Astrocyte (in vitro differentiated cells and primary cell): ENCODE results near the gene SLC37A4. TPM values are rescaled to one million over a fixed set of nuclear protein-coding genes. Genes with fewer than 3 reads are reported as not detected.

Experiments used
- DNase-seq: peaks from one replicate; pipeline ENCODE4 v3.0.0-alpha.2; 2010; ENCODE audit warnings: low read depth
- FAIRE-seq: peaks from 2 replicates; lab custom pipeline; 2011; peaks lifted over from hg19 to GRCh38; lab: Jason Lieb, UNC
- H2AFZ ChIP-seq: 2 replicates; pipeline ENCODE4 v1.6.0; 2012; ENCODE audit warnings: low read depth, low read length, inconsistent platforms
- H3K27ac ChIP-seq: 2 replicates; pipeline ENCODE4 v1.5.1; 2011; ENCODE audit warnings: low read depth, low read length, inconsistent platforms
- H3K27me3 ChIP-seq: 2 replicates; pipeline ENCODE4 v1.6.0; 2011; ENCODE audit warnings: low read length, inconsistent platforms; ENCODE audit not compliant: insufficient read depth
- H3K36me3 ChIP-seq: 2 replicates; pipeline ENCODE4 v1.5.1; 2011; ENCODE audit warnings: low read length, inconsistent platforms; ENCODE audit not compliant: insufficient read depth
- H3K4me1 ChIP-seq: 2 replicates; pipeline ENCODE4 v1.5.1; 2011; ENCODE audit warnings: low read length, inconsistent platforms; ENCODE audit not compliant: insufficient read depth
- H3K4me2 ChIP-seq: 2 replicates; pipeline ENCODE4 v1.6.0; 2012; ENCODE audit warnings: low read length, inconsistent platforms
- H3K4me3 ChIP-seq: 2 replicates; pipeline ENCODE4 v1.5.1; 2011; ENCODE audit warnings: low read depth, mild to moderate bottlenecking, low read length, inconsistent platforms; ENCODE audit not compliant: insufficient read depth
- H3K79me2 ChIP-seq: 2 replicates; pipeline ENCODE4 v1.6.0; 2012; ENCODE audit warnings: mild to moderate bottlenecking, low read length, inconsistent platforms; ENCODE audit not compliant: insufficient read depth
- H3K9ac ChIP-seq: 2 replicates; pipeline ENCODE4 v1.6.0; 2012; ENCODE audit warnings: mild to moderate bottlenecking, low read length, inconsistent platforms
- H3K9me3 ChIP-seq: 2 replicates; pipeline ENCODE4 v1.5.1; 2012; ENCODE audit warnings: low read depth, mild to moderate bottlenecking, low read length, inconsistent platforms; ENCODE audit not compliant: insufficient read depth
- H4K20me1 ChIP-seq: 2 replicates; pipeline ENCODE4 v1.6.0; 2012; ENCODE audit warnings: low read length, inconsistent platforms; ENCODE audit not compliant: insufficient read depth
- H3K27ac Mint-ChIP-seq: one replicate; pipeline ENCODE4 v1.8.0; 2021; ENCODE audit warnings: mild to moderate bottlenecking, mixed read lengths; ENCODE audit not compliant: unreplicated experiment
- H3K27me3 Mint-ChIP-seq: one replicate; pipeline ENCODE4 v1.8.0; 2021; ENCODE audit warnings: low read depth, mixed read lengths; ENCODE audit not compliant: unreplicated experiment
- H3K36me3 Mint-ChIP-seq: one replicate; pipeline ENCODE4 v1.8.0; 2021; ENCODE audit warnings: low read depth, mixed read lengths; ENCODE audit not compliant: unreplicated experiment
- H3K4me1 Mint-ChIP-seq: one replicate; pipeline ENCODE4 v1.8.0; 2021; ENCODE audit warnings: low read depth, mixed read lengths; ENCODE audit not compliant: unreplicated experiment
- H3K4me3 Mint-ChIP-seq: one replicate; pipeline ENCODE4 v1.8.0; 2021; ENCODE audit warnings: mild to moderate bottlenecking, moderate library complexity, mixed read lengths; ENCODE audit not compliant: unreplicated experiment
- H3K9me3 Mint-ChIP-seq: one replicate; pipeline ENCODE4 v1.8.0; 2021; ENCODE audit warnings: mild to moderate bottlenecking, mixed read lengths; ENCODE audit not compliant: unreplicated experiment
- CTCF ChIP-seq: IDR thresholded peaks from 2 replicates; pipeline ENCODE4 v1.5.1; 2011; ENCODE audit warnings: low read depth, mild to moderate bottlenecking, inconsistent platforms, low read length, moderate library complexity; ENCODE audit not compliant: insufficient read depth
- EZH2 ChIP-seq: IDR thresholded peaks from 2 replicates; pipeline ENCODE4 v1.6.1; 2012; ENCODE audit warnings: mild to moderate bottlenecking, low read length, inconsistent platforms; ENCODE audit not compliant: insufficient read depth
- total RNA-seq: library from RNA; stranded (reverse); gene quantifications from 2 replicates; pipeline ENCODE4 v1.2.1, GENCODE V29; 2021

The SLC37A4 gene
- total RNA-seq, 1 donor from 2014 or later = 8.7 TPM

- no peaks in the 10 kb centered on the region for H3K9me3 Mint-ChIP-seq
- peak overlapping the region; percentile 99 for H3K4me3 Mint-ChIP-seq
- no peak overlapping the region for H3K27ac Mint-ChIP-seq
- DNase-seq = no peak
- H3K36me3 ChIP-seq = peaks cover 38% of the 10 kb centered on the region
- H3K27me3 ChIP-seq = no peaks in the 10 kb centered on the region
- TF ChIP-seq EZH2 = no peak
- TF ChIP-seq CTCF = no peak
- peaks cover 68% of the 10 kb centered on the region for H3K79me2 ChIP-seq
- peak overlapping the region; percentile 86 for H3K4me2 ChIP-seq
- H3K27me3 Mint-ChIP-seq = no peaks in the 10 kb centered on the region
- no peak overlapping the region for H3K27ac ChIP-seq
- H3K36me3 Mint-ChIP-seq = peaks cover 12% of the 10 kb centered on the region
- FAIRE-seq = no peak
- peaks cover 23% of the 10 kb centered on the region for H3K4me1 Mint-ChIP-seq
- H3K9me3 ChIP-seq = no peaks in the 10 kb centered on the region
- H2AFZ ChIP-seq = no peak overlapping the region
- H4K20me1 ChIP-seq = peaks cover 71% of the 10 kb centered on the region
- H3K4me3 ChIP-seq = peak overlapping the region; percentile 90
- H3K4me1 ChIP-seq = peaks cover 19% of the 10 kb centered on the region
- peak overlapping the region; percentile 95 for H3K9ac ChIP-seq
These were observed 14.3 kb downstream of the SLC37A4 start for GRCh38 chr11:119016216-119017009.

GRCh38 chr11:119015054-119015611 lies 15.5 kb downstream of the SLC37A4 start:
- Mint-ChIP-seq H3K4me1 (peaks cover 22% of the 10 kb centered on the region), H3K27ac (no peak overlapping the region), H3K9me3 (no peaks in the 10 kb centered on the region), H3K36me3 (peaks cover 19% of the 10 kb centered on the region), H3K4me3 (peak overlapping the region; percentile 71), H3K27me3 (no peaks in the 10 kb centered on the region)
- no peak overlapping the region for H3K9ac ChIP-seq
- FAIRE-seq = no peak
- no peak overlapping the region for H2AFZ ChIP-seq
- H3K4me3 ChIP-seq = no peak overlapping the region
- H3K27me3 ChIP-seq = no peaks in the 10 kb centered on the region
- peaks cover 36% of the 10 kb centered on the region for H3K36me3 ChIP-seq
- no peak overlapping the region for H3K4me2 ChIP-seq
- H3K79me2 ChIP-seq = peaks cover 55% of the 10 kb centered on the region
- H3K27ac ChIP-seq = no peak overlapping the region
- H3K9me3 ChIP-seq = no peaks in the 10 kb centered on the region
- TF ChIP-seq EZH2 = no peak
- TF ChIP-seq CTCF = peak; percentile 6
- no peak for DNase-seq
- H4K20me1 ChIP-seq = peaks cover 60% of the 10 kb centered on the region
- H3K4me1 ChIP-seq = peaks cover 14% of the 10 kb centered on the region
